Testis (tissue), 2 donors: ENCODE measurements around the gene OR10G7.

Experiments
- POLR2A ChIP-seq: fragments of 450-650 bp; IDR thresholded peaks from one replicate; pipeline ENCODE4 v1.6.1; 2017; ENCODE audit warnings: antibody characterized with exemption, mild to moderate bottlenecking, moderate library complexity
- TF ChIP-seq, protein P1 (sequence below), 3 experiments: fragments of 450-650 bp in 2 of 3; fragments of 200-600 bp in 1 of 3; sonication (generic) in 1 of 3; IDR thresholded peaks; one replicate each; pipeline ENCODE4 v1.5.1; 2016 to 2019; ENCODE audit warnings: antibody characterized with exemption in 3 of 3, mild to moderate bottlenecking in 2 of 3, moderate library complexity in 1 of 3

DNA sequence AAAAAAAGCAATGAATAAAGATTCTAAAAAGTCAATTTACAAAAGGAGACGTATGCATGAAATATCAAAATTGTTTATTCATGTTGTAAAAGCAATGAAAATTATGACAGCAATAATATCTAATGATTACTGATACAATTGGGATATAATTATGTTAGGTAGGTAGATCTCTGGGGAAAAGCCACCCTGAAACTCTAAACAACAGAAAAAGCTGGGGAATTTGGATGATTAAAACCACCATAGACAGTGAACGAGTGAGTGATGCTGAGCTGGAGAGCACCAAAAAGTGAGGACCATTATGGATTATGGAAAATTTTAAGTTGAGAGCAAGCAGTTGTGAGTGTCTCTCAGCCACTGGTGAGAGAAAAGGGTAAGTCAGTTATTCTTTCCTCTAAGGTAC lies 14.6 kb downstream of the OR10G7 start, which contains the start of gene OR10G8:
- TF ChIP-seq, protein P1, sequence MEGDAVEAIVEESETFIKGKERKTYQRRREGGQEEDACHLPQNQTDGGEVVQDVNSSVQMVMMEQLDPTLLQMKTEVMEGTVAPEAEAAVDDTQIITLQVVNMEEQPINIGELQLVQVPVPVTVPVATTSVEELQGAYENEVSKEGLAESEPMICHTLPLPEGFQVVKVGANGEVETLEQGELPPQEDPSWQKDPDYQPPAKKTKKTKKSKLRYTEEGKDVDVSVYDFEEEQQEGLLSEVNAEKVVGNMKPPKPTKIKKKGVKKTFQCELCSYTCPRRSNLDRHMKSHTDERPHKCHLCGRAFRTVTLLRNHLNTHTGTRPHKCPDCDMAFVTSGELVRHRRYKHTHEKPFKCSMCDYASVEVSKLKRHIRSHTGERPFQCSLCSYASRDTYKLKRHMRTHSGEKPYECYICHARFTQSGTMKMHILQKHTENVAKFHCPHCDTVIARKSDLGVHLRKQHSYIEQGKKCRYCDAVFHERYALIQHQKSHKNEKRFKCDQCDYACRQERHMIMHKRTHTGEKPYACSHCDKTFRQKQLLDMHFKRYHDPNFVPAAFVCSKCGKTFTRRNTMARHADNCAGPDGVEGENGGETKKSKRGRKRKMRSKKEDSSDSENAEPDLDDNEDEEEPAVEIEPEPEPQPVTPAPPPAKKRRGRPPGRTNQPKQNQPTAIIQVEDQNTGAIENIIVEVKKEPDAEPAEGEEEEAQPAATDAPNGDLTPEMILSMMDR (IDR thresholded peaks at IDR 0.05): no peak
- no peak for TF ChIP-seq POLR2A
